Measurements from ENCODE around the gene INTS13.

INTS13 gene

GRCh38 chr12:26855337-26855736, 82.4 kb downstream of the INTS13 start:
- ATAC-seq (replicated peaks; ENCODE audit: extremely low read depth, poor library complexity, severe bottlenecking) (no peak), DNase-seq (ENCODE audit: low spot score in 2 of 2) (no peak)
- Mint-ChIP-seq H3K9me3 (no peaks in the 10 kb centered on the region), H3K27ac (ENCODE audit: low read depth) (no peak overlapping the region), H3K4me3 (no peak overlapping the region), H3K27me3 (no peaks in the 10 kb centered on the region), H3K36me3 (ENCODE audit: insufficient read depth) (no peaks in the 10 kb centered on the region), H3K4me1 (no peaks in the 10 kb centered on the region)
